Left ventricle myocardium inferior (tissue), 1 donor: ENCODE measurements around the gene DRC1. TPM values are rescaled to one million over a fixed set of nuclear protein-coding genes. Genes with fewer than 3 reads are reported as not detected.

Source experiments
- DNase-seq: peaks from one replicate; pipeline ENCODE4 v3.0.0-alpha.2; 2020
- H3K27ac ChIP-seq: fragments of 200-600 bp; replicated peaks from 2 replicates; pipeline ENCODE4 v1.8.0; 2021
- H3K27me3 ChIP-seq: fragments of 200-600 bp; 2 replicates; pipeline ENCODE4 v1.8.0; 2021; ENCODE audit warnings: low read depth
- H3K36me3 ChIP-seq: fragments of 200-600 bp; 2 replicates; pipeline ENCODE4 v1.8.0; 2021
- H3K4me1 ChIP-seq: fragments of 200-600 bp; 2 replicates; pipeline ENCODE4 v1.8.0; 2021
- H3K4me3 ChIP-seq: fragments of 200-600 bp; 2 replicates; pipeline ENCODE4 v1.8.0; 2021; ENCODE audit warnings: mild to moderate bottlenecking, moderate library complexity
- H3K9me3 ChIP-seq: fragments of 200-600 bp; replicated peaks from 2 replicates; pipeline ENCODE4 v1.8.0; 2021
- CTCF ChIP-seq: fragments of 200-600 bp; IDR thresholded peaks from 2 replicates; pipeline ENCODE4 v1.8.0; 2021; ENCODE audit warnings: antibody characterized with exemption, mild to moderate bottlenecking, borderline replicate concordance
- intact Hi-C: fragments of 100-400 bp; cut with micrococcal nuclease; formaldehyde crosslinking; loops from one replicate; pipeline ENCODE4 v1.11.0; 2022
- total RNA-seq: library from RNA; stranded (reverse); fragmentation: NEBNext Ultra II Directional; extraction: Animal tissue kit (Norgen Biotek cat#: 25700); gene quantifications from one replicate; pipeline ENCODE4 v1.2.1, GENCODE V29; 2021
- donor health status: DM: no; HTN: yes; CAD: no; lungs with severe emphysema.

Gene DRC1
- total RNA-seq, 1 donor from 2014 or later, result not detected

- Histone ChIP-seq H3K36me3 (no peaks in the 10 kb centered on the region), H3K4me3 (no peak overlapping the region), H3K27me3 (no peaks in the 10 kb centered on the region), H3K27ac (no peak overlapping the region), H3K4me1 (peaks cover 29% of the 10 kb centered on the region), H3K9me3 (no peaks in the 10 kb centered on the region)
- TF ChIP-seq CTCF, result no peak
- intact Hi-C loops, result no loop called here
- DNase-seq, result no peak
Observed at GRCh38 chr2:26482211-26483026, 80.7 kb downstream of the DRC1 start.

- no peak for TF ChIP-seq CTCF
- H3K9me3 ChIP-seq, result no peaks in the 10 kb centered on the region
- H3K36me3 ChIP-seq, result no peaks in the 10 kb centered on the region
- no peak overlapping the region for H3K4me3 ChIP-seq
- H3K27ac ChIP-seq, result no peak overlapping the region
- H3K27me3 ChIP-seq, result no peaks in the 10 kb centered on the region
- DNase-seq, result no peak
- intact Hi-C loops, result no loop called here
- peaks cover 23% of the 10 kb centered on the region for H3K4me1 ChIP-seq
Observed at GRCh38 chr2:26483027-26483326, 81.3 kb downstream of the DRC1 start.

GRCh38 chr2:26483516-26483915, 81.8 kb downstream of the DRC1 start:
- Histone ChIP-seq H3K36me3 (no peaks in the 10 kb centered on the region), H3K27me3 (no peaks in the 10 kb centered on the region), H3K4me3 (no peak overlapping the region), H3K9me3 (no peaks in the 10 kb centered on the region), H3K27ac (no peak overlapping the region), H3K4me1 (peaks cover 18% of the 10 kb centered on the region)
- no peak for DNase-seq
- intact Hi-C loops, result no loop called here
- TF ChIP-seq CTCF, result no peak

GRCh38 chr2:26483957-26484565, 82.3 kb downstream of the DRC1 start:
- no peak for TF ChIP-seq CTCF
- Histone ChIP-seq H3K27ac (no peak overlapping the region), H3K27me3 (no peaks in the 10 kb centered on the region), H3K9me3 (no peaks in the 10 kb centered on the region), H3K4me1 (peaks cover 17% of the 10 kb centered on the region), H3K36me3 (no peaks in the 10 kb centered on the region), H3K4me3 (no peak overlapping the region)
- no peak for DNase-seq
- intact Hi-C loops, result no loop called here

GRCh38 chr2:26484579-26484978, 82.9 kb downstream of the DRC1 start:
- Histone ChIP-seq H3K4me1 (peaks cover 17% of the 10 kb centered on the region), H3K9me3 (no peaks in the 10 kb centered on the region), H3K27ac (no peak overlapping the region), H3K4me3 (no peak overlapping the region), H3K27me3 (no peaks in the 10 kb centered on the region), H3K36me3 (no peaks in the 10 kb centered on the region)
- DNase-seq, result no peak
- intact Hi-C loops, result no loop called here
- no peak for TF ChIP-seq CTCF
